ENCODE results near the gene BUD31.
A peak's percentile ranks its signal among the peaks of the same experiment; 100 is the strongest.

The BUD31 gene

GRCh38 chr7:99433158-99433557, 24.4 kb downstream of the BUD31 start:
- DNase-seq (ENCODE audit: low read depth): no peak

GRCh38 chr7:99437946-99438572, 29.3 kb downstream of the BUD31 start:
- peak; percentile 15 for DNase-seq (ENCODE audit: low read depth)

DNA sequence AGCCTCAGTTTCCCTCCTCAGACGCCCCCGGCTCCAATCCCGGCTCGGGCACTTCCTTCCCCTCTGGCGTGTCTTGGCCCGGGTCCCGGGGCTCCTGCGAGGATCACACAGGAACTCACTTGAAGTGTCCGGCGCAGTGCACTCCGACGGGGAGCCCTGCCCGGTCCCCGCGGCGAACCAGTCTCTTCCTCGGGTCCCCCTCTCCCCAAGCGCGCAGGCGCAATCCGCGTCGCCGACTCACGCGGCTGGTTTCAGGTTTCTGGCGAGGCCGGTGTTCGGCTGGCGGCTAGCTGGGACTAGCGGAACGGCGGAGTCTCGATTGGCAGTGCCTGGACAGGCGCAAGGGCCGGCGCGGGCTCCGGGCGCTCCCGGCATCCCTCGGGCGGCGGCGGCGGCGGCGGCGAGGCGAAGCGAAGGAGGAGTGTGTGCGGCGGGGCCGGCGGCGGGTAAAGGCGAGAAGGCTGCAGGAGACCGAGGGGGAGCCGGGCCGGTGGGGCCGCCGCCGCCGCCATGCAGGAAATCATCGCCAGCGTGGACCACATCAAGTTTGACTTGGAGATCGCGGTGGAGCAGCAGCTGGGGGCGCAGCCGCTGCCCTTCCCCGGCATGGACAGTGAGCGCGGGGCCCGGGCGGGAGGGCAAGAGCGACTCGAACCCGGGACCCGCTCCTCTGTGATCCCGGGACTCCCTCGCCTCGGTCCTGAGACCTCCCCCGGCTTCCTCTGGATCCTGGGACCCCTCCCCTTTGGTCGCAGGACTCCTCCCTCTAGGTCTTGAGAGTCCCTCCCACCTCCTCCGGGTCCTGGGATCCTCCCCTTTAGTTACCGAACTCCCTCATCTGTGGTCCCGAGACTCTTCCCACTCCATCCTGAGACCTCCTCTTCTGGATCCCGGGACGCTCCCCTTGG, 30.1 kb downstream of the BUD31 start, which contains the start of the genes CPSF4 and PTCD1:
Gene CPSF4, plus strand, starts transcription at position 371 of the 908 bp plus-strand sequence. Its CDS starts 140 bp downstream, at position 511.
Gene PTCD1, minus strand, starts transcription at position 226 of the 908 bp plus-strand sequence. CDS start 3,556 bp downstream, outside the sequence.
- peak; percentile 94 for DNase-seq (ENCODE audit: low read depth)

GRCh38 chr7:99440195-99440594, 31.4 kb downstream of the BUD31 start:
- DNase-seq (ENCODE audit: low read depth): no peak

GRCh38 chr7:99446096-99446495, 37.3 kb downstream of the BUD31 start:
- DNase-seq (ENCODE audit: low read depth): peak; percentile 19

- peak; percentile 37 for DNase-seq (ENCODE audit: low read depth)
Observed at GRCh38 chr7:99447943-99448342, 39.2 kb downstream of the BUD31 start.

- no peak for DNase-seq (ENCODE audit: low read depth)
Observed at GRCh38 chr7:99448855-99449254, 40.1 kb downstream of the BUD31 start.

DNA sequence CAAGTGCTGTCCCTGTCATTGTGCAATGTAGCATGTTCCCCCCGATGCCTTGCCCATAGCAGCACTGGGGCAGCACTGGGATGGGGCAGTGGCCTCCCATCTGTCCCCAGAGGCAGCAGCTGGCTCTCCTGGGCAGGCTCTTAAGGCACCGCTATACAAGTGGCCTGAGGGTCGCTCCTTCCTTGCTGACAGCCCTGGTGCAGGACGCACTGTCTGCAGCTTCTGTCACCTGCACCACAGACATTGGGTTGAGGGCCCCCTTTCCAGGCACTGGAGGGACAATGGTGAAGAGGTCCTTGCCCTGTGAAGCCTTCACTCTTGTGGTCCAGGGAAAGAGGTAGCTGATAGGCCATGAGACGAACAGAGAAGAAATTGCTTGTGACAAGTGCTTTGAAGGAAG, 40.6 kb downstream of the BUD31 start:
- no peak for DNase-seq (ENCODE audit: low read depth)

DNA sequence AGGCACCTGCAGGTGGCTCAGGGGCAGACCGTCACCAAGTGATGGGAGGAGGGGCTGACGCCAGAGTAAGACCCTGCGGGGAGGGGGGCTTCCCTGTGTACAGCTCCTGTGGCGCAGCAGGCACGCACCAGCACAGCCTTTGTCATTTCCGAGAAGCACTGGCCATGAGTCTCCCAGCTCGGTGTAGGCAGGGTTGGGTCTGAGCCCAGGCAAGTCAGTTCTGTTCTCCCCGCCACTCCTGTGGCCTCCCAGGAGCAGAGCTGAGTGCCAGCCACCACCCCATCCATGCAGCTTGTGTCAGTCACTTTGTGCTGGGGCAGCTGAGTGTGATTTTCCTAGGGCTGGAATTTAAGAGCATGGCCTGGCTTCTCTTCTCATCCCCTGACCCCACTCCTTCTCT, 43.2 kb downstream of the BUD31 start:
- DNase-seq (ENCODE audit: low read depth): no peak

GRCh38 chr7:99452541-99452940, 43.8 kb downstream of the BUD31 start:
- no peak for DNase-seq (ENCODE audit: low read depth)

DNA sequence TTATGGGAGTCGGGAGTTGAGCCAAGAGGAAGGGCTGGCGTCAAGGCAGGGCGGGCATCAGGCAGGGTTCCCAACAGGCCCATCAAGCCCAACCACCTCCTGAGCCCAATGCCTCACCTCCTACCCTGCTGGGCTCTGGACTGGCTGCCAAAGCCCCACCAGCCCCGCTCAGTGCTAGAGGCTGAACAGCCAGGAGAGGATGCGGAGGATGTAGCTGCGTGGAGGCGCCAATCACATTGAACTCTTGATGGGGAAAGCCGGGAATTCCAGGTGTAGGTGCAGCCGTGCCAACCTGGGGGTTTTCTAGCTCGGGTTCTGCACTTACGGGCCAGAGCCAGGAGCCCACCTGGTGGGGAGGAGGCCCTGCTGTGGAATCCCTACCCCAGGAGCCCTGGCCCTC, 44.3 kb downstream of the BUD31 start:
- no peak for DNase-seq (ENCODE audit: low read depth)

- no peak for DNase-seq (ENCODE audit: low read depth)
Observed at GRCh38 chr7:99455874-99456273, 47.1 kb downstream of the BUD31 start.

DNA sequence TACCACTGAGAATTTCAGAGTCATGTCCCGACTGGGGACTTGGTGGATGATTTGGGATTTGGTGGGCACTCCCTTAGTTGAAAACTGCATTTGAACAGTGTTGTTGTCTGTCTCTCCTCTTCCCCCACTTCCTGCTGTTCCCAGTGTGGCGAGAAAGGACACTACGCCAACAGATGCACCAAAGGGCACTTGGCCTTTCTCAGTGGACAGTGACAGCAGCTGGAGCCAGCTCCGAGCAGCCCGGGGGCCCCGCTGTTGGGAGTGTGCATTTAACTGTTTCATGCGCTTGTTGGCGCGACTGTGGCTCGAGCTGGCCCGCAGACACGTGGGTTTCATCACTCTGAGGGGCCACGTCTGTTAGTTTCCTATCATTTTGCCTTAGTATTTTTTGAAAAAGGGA, 47.5 kb downstream of the BUD31 start:
- DNase-seq (ENCODE audit: low read depth): no peak

DNA sequence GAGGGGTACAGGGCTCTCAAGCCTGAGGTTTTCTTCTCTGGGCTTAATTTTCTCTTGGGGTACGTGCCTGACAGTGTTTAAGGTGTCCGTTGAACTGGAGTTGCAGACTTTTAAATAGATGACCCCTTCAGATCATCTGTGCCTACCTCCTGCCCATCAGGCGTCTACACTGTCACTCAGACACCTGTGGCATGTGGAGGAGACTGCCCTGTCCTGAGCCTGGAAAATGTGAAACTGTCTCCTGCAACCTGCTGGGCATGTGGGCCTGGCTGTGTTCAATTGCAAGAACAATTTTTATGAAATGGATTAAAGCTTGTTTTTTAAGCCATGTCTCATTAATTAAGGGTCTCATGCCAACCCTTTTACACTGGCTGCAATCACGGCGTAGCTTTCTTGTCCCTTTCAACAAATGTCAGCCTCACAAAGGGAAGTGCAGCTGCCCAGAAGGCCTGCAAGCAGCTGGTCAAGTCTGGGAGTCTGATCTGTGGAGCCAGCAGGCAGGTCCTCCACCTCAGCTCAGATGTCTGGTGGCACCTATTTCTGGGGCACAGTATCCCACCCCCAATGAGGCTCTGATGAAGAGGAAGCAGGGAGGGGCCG, 48.4 kb downstream of the BUD31 start:
- no peak for DNase-seq (ENCODE audit: low read depth)

DNA sequence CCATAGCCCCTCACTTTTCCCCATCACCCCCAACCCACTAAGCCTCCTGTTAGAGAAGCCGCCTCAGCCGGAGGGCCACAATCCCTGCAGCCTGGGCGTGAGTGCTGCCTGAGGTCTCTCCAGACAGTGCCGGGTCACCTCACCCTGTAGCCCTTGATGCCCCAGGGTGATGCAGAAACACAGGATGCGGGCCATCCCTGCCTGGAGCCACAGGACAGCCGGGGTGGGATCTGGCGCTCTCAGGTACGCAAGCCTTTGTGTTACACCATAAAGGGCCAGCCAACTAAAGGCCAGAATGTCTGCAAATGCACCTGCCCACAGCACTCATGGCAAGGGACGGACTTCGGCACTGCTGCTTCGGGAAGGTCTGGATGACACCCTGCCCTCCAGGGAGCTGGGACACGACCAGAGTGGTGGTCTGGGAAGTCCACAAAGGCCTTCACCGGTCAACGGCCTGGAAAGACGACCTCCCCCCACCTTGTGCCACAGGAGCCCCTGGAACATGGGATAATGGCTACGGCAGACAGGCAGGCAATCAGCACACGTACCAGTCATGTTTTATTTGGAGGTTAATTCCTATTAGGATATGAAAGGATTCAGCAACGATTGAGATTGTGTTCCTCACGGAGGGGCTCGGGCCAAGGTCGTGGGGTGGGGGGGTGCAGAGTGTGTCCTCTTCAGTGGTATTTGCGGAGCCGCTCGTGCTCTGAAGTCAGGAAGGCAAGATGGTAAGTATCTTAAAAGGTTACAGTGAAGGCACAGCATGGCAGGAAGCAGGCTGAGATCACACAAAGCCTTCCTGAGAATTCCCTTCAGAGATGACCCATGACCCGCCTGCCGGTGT, 49.1 kb downstream of the BUD31 start:
- DNase-seq (ENCODE audit: low read depth): no peak

GRCh38 chr7:99459087-99459486, 50.3 kb downstream of the BUD31 start:
- peak; percentile 62 for DNase-seq (ENCODE audit: low read depth)

- no peak for DNase-seq (ENCODE audit: low read depth)
Observed at GRCh38 chr7:99460651-99461050, 51.9 kb downstream of the BUD31 start.

GRCh38 chr7:99461221-99461620, 52.5 kb downstream of the BUD31 start:
- DNase-seq (ENCODE audit: low read depth): peak; percentile 27

DNA sequence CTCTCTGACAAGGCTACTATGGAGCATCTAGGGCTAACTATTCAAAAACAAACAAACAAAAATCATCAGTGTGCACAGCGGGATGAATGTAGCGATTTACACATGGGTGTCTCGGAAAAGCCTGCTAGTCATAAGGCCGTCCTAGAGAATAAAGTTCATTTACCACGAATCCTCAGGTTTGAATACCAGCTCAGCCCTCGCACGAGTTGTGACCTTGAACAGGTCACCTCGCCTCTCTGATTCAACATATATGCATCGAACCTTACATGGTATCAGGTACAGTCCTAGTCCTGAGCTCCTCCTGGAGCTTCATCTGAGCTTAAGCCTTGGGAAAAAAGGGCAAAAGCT, 56.6 kb downstream of the BUD31 start:
- DNase-seq (ENCODE audit: low read depth): no peak

GRCh38 chr7:99468336-99468918, 59.7 kb downstream of the BUD31 start:
- DNase-seq (ENCODE audit: low read depth): no peak
